Renal cortex interstitium (tissue), 11 donors: ENCODE data around the gene ANKRD13D. TPM values are rescaled to one million over a fixed set of nuclear protein-coding genes. Genes with fewer than 3 reads are reported as not detected.
"Not testable (repeated sequence)": the region's sequence is repeated elsewhere in the genome, so short reads cannot be mapped to it uniquely, and the experiment has no call there.

Experiments
- DNase-seq, 11 donors: peaks; one replicate each; pipeline ENCODE4 v3.0.0-alpha.2; 2013; ENCODE audit warnings: low read depth in 9 of 11, low spot score in 4 of 11; ENCODE audit errors: extremely low read depth in 1 of 11
- polyA plus RNA-seq, 3 donors: library from polyadenylated mRNA; unstranded; fragments of 120-200 nt; gene quantifications; one replicate each; pipeline ENCODE4 v1.2.1, GENCODE V29; 2013; ENCODE audit not compliant: insufficient read length in 3 of 3

The ANKRD13D gene
- polyA plus RNA-seq, 3 donors = 21.5 to 48.5 (median 30.5) TPM

GRCh38 chr11:67309166-67309565, 20.1 kb downstream of the ANKRD13D start:
- DNase-seq = no peak

- no peak for DNase-seq
These were observed 20.6 kb downstream of the ANKRD13D start for GRCh38 chr11:67309661-67310061.

- DNase-seq = no peak
These were observed 21.3 kb downstream of the ANKRD13D start for GRCh38 chr11:67310246-67311050.

GRCh38 chr11:67311051-67311555, 22.0 kb downstream of the ANKRD13D start:
- no peak for DNase-seq

GRCh38 chr11:67311556-67312082, 22.5 kb downstream of the ANKRD13D start:
- no peak for DNase-seq

GRCh38 chr11:67312187-67313021, 23.3 kb downstream of the ANKRD13D start:
- no peak for DNase-seq

- DNase-seq = no peak
These were observed 24.2 kb downstream of the ANKRD13D start for GRCh38 chr11:67313125-67313890.

DNA sequence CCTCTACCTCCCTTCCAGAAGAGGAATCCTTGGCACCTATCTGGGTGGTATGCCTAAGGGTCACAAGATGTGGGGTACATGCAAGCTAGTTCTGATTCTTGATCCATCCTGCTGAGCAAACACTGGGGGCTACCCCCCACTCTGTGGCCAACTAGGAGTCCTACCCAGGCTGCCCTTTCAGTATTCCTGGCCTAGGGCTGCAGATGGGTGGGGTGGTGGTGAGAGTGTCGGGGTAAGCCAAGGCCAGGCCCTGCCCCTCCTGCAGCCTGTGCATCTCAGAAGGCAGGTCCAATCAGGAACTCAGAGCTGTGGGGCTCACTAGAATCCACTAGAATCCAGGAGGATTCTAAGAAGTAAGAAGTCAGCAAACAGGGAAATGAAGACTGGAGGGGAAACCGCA, 25.1 kb downstream of the ANKRD13D start:
- DNase-seq = no peak

DNA sequence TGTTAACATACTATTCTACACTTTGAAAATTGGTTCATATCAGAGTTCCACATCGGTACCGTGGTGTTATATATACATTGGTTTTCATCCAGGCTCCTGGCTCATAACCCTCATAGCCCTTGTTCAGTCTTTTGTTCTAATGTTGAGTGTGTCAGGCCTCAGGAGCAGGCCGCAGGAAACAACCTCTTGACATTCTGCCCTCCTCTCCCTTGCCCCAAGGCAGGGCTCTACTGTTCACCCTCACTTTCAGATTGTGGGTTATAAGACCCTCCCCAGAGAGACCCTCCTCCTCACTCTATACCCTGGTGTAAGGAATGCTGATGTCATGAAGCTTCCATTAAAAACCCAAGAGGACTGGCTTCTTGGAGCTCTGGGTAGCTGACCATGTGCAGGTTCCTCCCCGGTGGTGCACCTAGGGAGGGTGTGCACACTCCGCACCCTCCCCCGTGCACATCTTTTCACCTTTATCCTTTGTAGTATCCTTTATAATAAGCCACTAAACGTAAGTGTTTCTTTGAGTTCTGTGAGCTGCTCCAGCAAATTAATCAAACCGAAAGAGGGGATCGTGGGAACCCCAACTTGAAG, 26.3 kb downstream of the ANKRD13D start:
- DNase-seq = no peak

DNA sequence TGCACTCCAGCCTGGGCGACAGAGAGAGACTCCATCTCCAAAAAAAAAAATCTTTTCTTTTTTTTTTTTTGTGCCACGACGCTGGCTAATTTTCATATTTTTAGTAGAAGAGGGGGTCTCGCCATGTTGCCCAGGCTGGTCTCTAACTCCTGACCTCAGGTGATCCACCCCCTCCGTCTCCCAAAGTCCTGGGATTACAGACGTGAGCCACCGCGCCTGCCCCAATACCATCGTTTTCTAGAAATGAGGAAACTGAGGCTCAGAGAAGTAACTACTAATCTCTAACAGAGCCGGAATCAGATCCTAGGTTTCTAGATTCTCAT, 27.7 kb downstream of the ANKRD13D start:
- no peak for DNase-seq

DNA sequence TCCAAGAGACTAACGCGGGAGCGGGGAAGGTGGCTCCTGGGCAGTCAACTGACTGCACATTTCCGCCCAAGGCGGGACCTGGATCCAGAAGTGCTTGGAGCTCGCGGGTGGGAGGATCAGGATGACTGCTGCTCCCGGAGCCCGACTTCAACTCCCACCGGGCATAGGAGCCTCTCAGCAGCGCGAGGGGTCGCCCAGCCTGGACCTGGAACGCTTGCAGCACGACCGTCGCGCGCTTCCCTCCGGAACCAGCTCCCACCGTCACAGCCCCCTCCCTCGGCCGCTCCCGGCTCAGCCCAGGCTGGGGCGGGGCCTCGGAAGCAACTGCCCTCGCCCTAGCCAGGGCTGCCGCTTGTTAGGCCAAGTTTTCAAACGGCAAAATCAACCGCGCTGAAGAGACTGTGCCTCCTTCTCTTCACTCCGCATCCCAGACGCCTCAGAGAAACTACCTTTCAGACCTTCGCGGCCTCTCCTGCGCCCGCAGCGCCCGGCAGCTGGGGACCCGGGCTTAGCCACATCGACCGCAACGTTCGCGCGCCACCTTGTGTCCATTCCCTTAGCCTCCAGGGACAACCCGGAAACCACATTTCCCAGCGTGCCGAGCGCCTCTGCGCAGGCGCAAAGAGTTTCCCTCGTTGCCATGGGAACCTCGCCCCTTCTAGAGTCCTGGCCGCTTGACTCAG, 28.2 kb downstream of the ANKRD13D start:
- DNase-seq = peak; percentile 93 to 99 (median 97)

- no peak for DNase-seq
These were observed 28.9 kb downstream of the ANKRD13D start for GRCh38 chr11:67317888-67318555.

DNA sequence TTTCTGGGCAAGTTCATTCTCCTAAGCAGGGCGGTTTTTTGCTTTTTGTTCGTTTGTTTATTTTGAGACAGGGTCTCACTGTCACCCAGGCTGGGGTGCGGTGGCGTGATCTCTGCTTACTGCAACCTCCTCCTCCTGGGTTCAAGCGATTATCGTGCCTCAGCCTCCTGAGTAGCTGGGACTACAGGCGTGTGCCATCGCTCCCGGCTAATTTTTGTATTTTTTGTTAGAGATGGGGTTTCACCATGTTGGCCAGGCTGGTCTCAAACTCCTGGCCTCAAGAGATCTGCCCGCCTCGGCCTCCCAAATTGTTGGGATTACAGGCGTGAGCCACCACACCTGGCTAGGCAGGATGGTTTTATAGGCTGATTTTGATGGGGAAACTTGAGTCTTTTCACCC, 29.8 kb downstream of the ANKRD13D start:
- DNase-seq = not testable (repeated sequence)

DNA sequence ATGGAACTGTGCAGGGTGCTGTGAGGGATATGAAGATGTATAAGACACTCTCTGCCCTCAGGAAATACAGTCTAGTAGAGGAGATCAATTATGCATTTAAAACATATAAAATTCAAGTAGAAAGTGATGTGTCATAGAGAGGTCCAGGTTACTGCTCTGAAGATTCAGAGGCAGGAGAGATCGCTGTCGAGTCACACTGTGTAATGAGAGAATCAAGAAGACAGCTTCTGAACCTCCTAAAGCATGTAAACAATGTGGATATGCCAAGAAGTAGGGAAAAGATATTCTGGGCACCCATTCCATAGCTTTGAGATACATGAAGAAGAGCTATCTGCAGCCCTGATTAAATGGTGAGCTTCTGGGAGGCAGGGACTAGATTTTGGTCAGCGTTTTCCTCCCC, 30.9 kb downstream of the ANKRD13D start:
- DNase-seq = no peak

DNA sequence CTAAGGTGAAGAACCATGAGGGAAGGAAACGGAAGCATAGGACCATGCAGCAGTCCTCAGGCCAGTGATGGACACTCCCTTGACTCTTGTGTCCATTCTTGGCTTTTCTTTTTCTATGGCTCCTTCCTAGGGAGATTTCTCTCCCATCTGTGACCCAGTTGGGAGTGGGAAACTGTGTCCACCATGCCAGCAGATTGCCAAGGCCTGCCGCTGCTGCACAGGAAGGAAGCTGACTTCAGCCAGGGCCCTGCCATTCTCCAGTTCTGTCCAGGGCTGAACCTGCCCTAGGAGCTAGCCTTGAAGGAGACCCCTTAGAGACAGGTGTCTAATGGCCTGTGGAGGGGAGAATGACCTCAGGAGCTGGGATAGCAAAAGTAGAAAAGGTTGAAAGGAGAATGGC, 31.6 kb downstream of the ANKRD13D start:
- DNase-seq = no peak

- DNase-seq = no peak
These were observed 32.3 kb downstream of the ANKRD13D start for GRCh38 chr11:67321313-67321871.

- DNase-seq = no peak
These were observed 32.9 kb downstream of the ANKRD13D start for GRCh38 chr11:67322049-67322448.

DNA sequence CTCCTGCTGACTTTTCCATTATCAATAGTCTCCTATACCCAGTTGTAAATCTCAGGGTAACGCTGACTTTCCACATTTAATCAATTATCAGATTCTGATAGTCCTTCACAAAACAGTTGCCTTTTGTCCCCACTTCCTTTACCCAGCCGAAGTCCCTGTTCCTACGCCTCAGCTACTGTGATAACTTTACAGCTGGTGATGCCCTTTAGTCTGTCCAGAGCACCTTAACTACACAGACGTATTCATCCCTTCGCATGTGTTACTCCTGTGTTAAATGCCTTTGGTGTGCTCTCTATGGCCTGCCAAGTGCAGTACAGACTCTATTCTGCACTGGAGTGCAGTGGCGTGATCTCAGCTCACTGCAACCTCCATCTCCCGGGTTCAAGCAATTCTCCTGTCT, 34.4 kb downstream of the ANKRD13D start:
- no peak for DNase-seq
